ENCODE measurements around the gene RASGRP4.

- TF ChIP-seq GATA3 (IDR thresholded peaks at IDR 0.05; ENCODE audit: low read depth, low read length) = no peak
- TF ChIP-seq GATA2 (IDR thresholded peaks at IDR 0.05; ENCODE audit: low read depth, low read length) = no peak
Observed at GRCh38 chr19:38451629-38452028, 25.6 kb upstream of the RASGRP4 start.
